Measurements from ENCODE around the gene TCAF1.

TCAF1 gene

DNA sequence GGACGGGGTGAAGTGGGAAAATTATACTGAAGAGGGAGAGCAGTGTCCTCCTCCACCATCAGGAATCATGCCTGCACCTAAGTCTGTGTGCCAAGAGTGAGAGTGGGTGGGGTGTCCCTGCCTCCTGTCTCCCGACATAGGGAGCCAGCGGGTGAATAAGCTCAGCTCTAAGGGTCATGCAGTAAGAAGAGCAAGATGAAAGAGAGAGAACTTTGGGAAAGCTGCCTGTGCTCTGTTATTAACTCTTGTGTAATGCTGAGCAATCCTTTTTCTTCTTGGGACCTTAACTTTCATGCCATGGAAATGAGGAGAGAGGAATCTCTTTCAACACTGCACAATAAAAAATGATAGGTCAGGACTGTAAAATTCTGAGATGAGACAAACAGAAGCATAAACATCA, 7.9 kb upstream of the TCAF1 start:
- no peaks in the 10 kb centered on the region for H3K9me3 ChIP-seq
- H3K4me1 ChIP-seq (ENCODE audit: control insufficient read depth in 1 of 2, insufficient read depth in 1 of 2, low read depth in 1 of 2, low read length in 1 of 2) = no peaks in the 10 kb centered on the region
- TF ChIP-seq, protein P1, sequence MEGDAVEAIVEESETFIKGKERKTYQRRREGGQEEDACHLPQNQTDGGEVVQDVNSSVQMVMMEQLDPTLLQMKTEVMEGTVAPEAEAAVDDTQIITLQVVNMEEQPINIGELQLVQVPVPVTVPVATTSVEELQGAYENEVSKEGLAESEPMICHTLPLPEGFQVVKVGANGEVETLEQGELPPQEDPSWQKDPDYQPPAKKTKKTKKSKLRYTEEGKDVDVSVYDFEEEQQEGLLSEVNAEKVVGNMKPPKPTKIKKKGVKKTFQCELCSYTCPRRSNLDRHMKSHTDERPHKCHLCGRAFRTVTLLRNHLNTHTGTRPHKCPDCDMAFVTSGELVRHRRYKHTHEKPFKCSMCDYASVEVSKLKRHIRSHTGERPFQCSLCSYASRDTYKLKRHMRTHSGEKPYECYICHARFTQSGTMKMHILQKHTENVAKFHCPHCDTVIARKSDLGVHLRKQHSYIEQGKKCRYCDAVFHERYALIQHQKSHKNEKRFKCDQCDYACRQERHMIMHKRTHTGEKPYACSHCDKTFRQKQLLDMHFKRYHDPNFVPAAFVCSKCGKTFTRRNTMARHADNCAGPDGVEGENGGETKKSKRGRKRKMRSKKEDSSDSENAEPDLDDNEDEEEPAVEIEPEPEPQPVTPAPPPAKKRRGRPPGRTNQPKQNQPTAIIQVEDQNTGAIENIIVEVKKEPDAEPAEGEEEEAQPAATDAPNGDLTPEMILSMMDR (IDR thresholded peaks at IDR 0.05) = no peak
- H3K36me3 ChIP-seq = no peaks in the 10 kb centered on the region
- no peak overlapping the region for H3K27ac ChIP-seq
- no peaks in the 10 kb centered on the region for H3K27me3 ChIP-seq
- H3K4me3 ChIP-seq (ENCODE audit: low read depth in 1 of 2, low read length in 1 of 2) = no peak overlapping the region

DNA sequence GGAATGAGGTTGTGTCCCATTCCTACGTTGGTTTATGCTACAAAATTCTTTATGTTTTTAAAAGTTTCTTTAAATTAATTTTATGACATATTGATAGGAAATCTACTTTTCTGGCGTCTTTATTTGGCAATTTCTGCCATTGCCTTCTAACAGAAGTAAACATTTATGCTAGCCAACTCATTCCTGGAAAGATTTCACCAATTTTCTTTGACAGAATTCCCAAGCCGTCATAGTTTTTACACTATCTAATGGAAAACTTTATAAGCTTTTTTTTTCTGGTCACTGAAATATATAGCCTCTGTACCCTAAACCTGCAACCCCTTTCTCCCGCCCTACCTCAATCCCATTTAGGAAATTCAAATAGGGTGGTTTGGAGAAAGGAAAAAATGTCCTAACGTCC, 6.1 kb upstream of the TCAF1 start:
- Histone ChIP-seq H3K9me3 (no peaks in the 10 kb centered on the region), H3K4me1 (ENCODE audit: control insufficient read depth in 1 of 2, insufficient read depth in 1 of 2, low read depth in 1 of 2, low read length in 1 of 2) (no peaks in the 10 kb centered on the region), H3K27me3 (no peaks in the 10 kb centered on the region), H3K36me3 (no peaks in the 10 kb centered on the region), H3K4me3 (ENCODE audit: low read depth in 1 of 2, low read length in 1 of 2) (no peak overlapping the region), H3K27ac (no peak overlapping the region)
- TF ChIP-seq, protein P1 (IDR thresholded peaks at IDR 0.05) = no peak

DNA sequence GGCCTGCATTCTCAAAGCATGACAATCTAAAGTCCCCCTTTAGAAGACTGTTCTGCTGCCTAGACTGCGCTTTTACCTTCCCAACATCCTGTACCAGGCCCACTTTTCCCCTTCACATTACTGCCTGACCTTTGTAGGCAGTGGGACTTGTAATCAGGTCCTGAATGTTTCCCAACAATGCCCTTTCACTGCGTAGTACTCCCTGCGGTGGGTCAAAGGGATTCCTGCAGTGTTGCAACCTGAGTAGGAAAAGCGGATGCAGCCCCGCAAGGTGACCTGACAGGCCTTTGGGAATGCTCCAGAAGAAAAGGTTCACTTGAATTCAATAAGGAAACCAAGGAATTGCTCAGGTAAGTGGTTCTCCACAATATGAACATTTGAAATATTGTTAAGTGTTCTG, 4.9 kb upstream of the TCAF1 start:
- H3K9me3 ChIP-seq = no peaks in the 10 kb centered on the region
- H3K4me3 ChIP-seq (ENCODE audit: low read depth in 1 of 2, low read length in 1 of 2) = no peak overlapping the region
- H3K4me1 ChIP-seq (ENCODE audit: control insufficient read depth in 1 of 2, insufficient read depth in 1 of 2, low read depth in 1 of 2, low read length in 1 of 2) = peaks cover 0 to under 1% of the 10 kb centered on the region in 2 experiments
- no peak overlapping the region for H3K27ac ChIP-seq
- TF ChIP-seq, protein P1 (IDR thresholded peaks at IDR 0.05) = no peak
- no peaks in the 10 kb centered on the region for H3K36me3 ChIP-seq
- H3K27me3 ChIP-seq = no peaks in the 10 kb centered on the region

DNA sequence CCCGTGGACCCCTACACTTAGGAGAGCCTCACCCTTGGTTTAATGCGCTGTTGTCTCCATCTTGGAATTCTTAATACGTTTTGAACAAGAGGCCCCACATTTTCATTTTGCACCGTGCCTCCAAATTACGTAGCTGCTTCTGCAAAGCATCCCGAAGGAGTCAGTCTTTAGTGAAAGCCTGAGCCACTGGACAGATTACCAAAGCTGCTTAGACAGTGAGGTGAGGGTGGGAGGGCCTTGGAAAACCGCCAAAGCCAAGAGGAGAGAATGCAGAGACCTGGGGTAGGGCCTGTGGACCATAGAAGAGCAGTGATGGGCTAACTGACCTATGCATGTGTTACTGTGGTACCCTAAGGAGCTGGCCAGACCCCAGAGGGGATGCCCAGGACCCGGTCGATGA, 4.2 kb upstream of the TCAF1 start:
- Histone ChIP-seq H3K27me3 (no peaks in the 10 kb centered on the region), H3K9me3 (no peaks in the 10 kb centered on the region), H3K4me1 (ENCODE audit: control insufficient read depth in 1 of 2, insufficient read depth in 1 of 2, low read depth in 1 of 2, low read length in 1 of 2) (peaks cover 5 to 8% of the 10 kb centered on the region in 2 experiments), H3K27ac (no peak overlapping the region), H3K36me3 (no peaks in the 10 kb centered on the region), H3K4me3 (ENCODE audit: low read depth in 1 of 2, low read length in 1 of 2) (no peak overlapping the region)
- TF ChIP-seq, protein P1 (IDR thresholded peaks at IDR 0.05) = no peak

DNA sequence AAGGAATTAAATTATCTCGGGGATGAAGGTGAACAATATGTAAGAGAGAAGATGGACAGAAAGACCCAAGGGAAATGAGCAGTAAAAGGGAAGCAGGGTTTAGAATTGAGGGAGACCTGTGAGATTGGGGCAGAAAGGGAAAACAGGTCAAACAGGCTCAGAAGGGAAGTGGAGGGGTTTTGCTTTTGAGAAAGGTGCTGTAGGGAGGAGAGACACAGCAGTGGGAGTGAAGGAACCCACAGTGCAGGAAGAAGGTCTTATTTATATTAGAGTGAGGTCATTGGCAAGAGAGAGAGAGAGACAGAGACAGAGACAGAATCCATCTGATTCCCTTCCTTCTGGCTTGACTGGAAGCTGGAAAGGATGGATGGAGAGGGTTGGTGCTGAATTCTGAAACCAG, 3.5 kb upstream of the TCAF1 start:
- Histone ChIP-seq H3K27me3 (no peaks in the 10 kb centered on the region), H3K4me1 (ENCODE audit: control insufficient read depth in 1 of 2, insufficient read depth in 1 of 2, low read depth in 1 of 2, low read length in 1 of 2) (peaks cover 9 to 12% of the 10 kb centered on the region in 2 experiments), H3K36me3 (no peaks in the 10 kb centered on the region), H3K27ac (no peak overlapping the region), H3K9me3 (no peaks in the 10 kb centered on the region), H3K4me3 (ENCODE audit: low read depth in 1 of 2, low read length in 1 of 2) (no peak overlapping the region)
- TF ChIP-seq, protein P1 (IDR thresholded peaks at IDR 0.05) = no peak

Measured in neutrophil (primary cell).